Measurements from ENCODE around the gene KSR2. TPM values are rescaled to one million over a fixed set of nuclear protein-coding genes. Genes with fewer than 3 reads are reported as not detected.

The KSR2 gene
- total RNA-seq, 1 experiment from 2014 or later: 1.3 TPM

DNA sequence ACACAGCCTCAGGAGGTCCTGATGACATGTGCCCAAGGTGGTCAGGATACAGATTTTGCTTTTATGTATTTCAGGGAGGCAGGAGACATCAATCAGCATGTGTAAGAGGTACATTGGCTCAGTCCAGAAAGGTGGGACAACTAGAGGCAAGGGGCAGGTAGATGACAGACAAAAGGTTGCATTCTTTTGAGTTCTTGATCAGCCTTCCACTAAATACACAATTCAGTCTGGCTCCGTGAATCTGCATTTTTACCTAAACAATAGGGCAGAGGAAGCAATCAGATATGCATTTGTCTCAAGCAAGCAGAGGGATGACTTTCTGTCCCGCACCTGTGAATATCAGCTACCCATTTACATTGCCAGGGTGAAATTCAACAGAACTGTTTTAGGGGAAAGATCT is 178.6 kb downstream of the KSR2 start:
- Mint-ChIP-seq H3K9me3 (peaks cover 0 to 6% of the 10 kb centered on the region in 2 experiments; a peak in 2 of 5 replicates), H3K27me3 (ENCODE audit: low read depth) (no peaks in the 10 kb centered on the region), H3K4me3 (no peak overlapping the region), H3K4me1 (peaks cover 26% of the 10 kb centered on the region in 2 experiments), H3K27ac (peak overlapping the region; percentile 6 to 91 (median 55); a peak in 4 of 7 replicates), H3K36me3 (ENCODE audit: insufficient read depth in 1 of 3, low read depth in 3 of 3) (peaks cover 0 to 2% (median 0%) of the 10 kb centered on the region in 3 experiments; a peak in 2 of 7 replicates)
- Histone ChIP-seq H3K4ac (ENCODE audit: low read depth, low read length) (no peak overlapping the region), H4K5ac (ENCODE audit: insufficient read length, low read depth, low read length) (no peak overlapping the region), H3K27ac (ENCODE audit: insufficient read length, low read depth, low read length) (peak overlapping the region; percentile 48), H3K18ac (ENCODE audit: insufficient read length, low read depth, low read length) (no peak overlapping the region), H2AK5ac (ENCODE audit: insufficient read length, low read length) (no peak overlapping the region), H2BK15ac (ENCODE audit: low read depth, low read length) (no peak overlapping the region), H2BK120ac (ENCODE audit: low read depth, low read length, poor library complexity, severe bottlenecking) (no peak overlapping the region), H4K91ac (ENCODE audit: insufficient read length, low read depth, low read length) (no peak overlapping the region), H4K8ac (replicated peaks; ENCODE audit: insufficient read length, low read depth, low read length) (no peak overlapping the region), H3K79me1 (ENCODE audit: insufficient read depth, low read depth, low read length, poor library complexity, severe bottlenecking) (no peaks in the 10 kb centered on the region), H3T11ph (ENCODE audit: low read length) (no peak overlapping the region), H2BK20ac (ENCODE audit: low read depth, low read length, poor library complexity, severe bottlenecking) (no peak overlapping the region), H2BK12ac (ENCODE audit: insufficient read length, low read depth, low read length) (no peak overlapping the region), H3K79me2 (ENCODE audit: insufficient read depth, low read length) (no peaks in the 10 kb centered on the region), H3K9ac (ENCODE audit: extremely low read depth, insufficient read length, low read length) (no peak overlapping the region), H2BK5ac (ENCODE audit: insufficient read length, low read length) (no peak overlapping the region), H3K23me2 (ENCODE audit: insufficient read length, low read depth, low read length, poor library complexity, severe bottlenecking) (no peaks in the 10 kb centered on the region), H3K4me1 (ENCODE audit: insufficient read depth, low read length) (peaks cover 11% of the 10 kb centered on the region; the same call in 1 of the 2 replicates), H3K23ac (ENCODE audit: insufficient read length, low read depth, low read length) (no peak overlapping the region), H2AFZ (ENCODE audit: low read length) (no peak overlapping the region), H3K9me3 (ENCODE audit: control insufficient read depth, low read depth, low read length) (no peaks in the 10 kb centered on the region), H3K27me3 (ENCODE audit: insufficient read depth, low read length) (no peaks in the 10 kb centered on the region), H3K56ac (ENCODE audit: insufficient read length, low read depth, low read length) (no peak overlapping the region), H3K14ac (ENCODE audit: insufficient read depth, low read length) (no peak overlapping the region), H3K4me2 (ENCODE audit: insufficient read depth, insufficient read length, low read length) (no peak overlapping the region), H4K20me1 (ENCODE audit: control insufficient read depth, insufficient read depth, insufficient read length) (peaks cover 2% of the 10 kb centered on the region)
- TF ChIP-seq, protein P1, sequence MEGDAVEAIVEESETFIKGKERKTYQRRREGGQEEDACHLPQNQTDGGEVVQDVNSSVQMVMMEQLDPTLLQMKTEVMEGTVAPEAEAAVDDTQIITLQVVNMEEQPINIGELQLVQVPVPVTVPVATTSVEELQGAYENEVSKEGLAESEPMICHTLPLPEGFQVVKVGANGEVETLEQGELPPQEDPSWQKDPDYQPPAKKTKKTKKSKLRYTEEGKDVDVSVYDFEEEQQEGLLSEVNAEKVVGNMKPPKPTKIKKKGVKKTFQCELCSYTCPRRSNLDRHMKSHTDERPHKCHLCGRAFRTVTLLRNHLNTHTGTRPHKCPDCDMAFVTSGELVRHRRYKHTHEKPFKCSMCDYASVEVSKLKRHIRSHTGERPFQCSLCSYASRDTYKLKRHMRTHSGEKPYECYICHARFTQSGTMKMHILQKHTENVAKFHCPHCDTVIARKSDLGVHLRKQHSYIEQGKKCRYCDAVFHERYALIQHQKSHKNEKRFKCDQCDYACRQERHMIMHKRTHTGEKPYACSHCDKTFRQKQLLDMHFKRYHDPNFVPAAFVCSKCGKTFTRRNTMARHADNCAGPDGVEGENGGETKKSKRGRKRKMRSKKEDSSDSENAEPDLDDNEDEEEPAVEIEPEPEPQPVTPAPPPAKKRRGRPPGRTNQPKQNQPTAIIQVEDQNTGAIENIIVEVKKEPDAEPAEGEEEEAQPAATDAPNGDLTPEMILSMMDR (conservative IDR thresholded peaks at IDR 0.05): no peak
- DNase-seq: peak; percentile 49
- no CpG with 5 or more reads among the region's 2 CpGs for WGBS (ENCODE audit: extremely low coverage, insufficient read length, low lambda C conversion rate)

Measured in H9 (cell line).